ENCODE data around the gene UBE2E1. TPM values are rescaled to one million over a fixed set of nuclear protein-coding genes. Genes with fewer than 3 reads are reported as not detected.

UBE2E1 gene
- total and polyA plus RNA-seq, 8 donors, result 89.1 to 214 (median 186) TPM

DNA sequence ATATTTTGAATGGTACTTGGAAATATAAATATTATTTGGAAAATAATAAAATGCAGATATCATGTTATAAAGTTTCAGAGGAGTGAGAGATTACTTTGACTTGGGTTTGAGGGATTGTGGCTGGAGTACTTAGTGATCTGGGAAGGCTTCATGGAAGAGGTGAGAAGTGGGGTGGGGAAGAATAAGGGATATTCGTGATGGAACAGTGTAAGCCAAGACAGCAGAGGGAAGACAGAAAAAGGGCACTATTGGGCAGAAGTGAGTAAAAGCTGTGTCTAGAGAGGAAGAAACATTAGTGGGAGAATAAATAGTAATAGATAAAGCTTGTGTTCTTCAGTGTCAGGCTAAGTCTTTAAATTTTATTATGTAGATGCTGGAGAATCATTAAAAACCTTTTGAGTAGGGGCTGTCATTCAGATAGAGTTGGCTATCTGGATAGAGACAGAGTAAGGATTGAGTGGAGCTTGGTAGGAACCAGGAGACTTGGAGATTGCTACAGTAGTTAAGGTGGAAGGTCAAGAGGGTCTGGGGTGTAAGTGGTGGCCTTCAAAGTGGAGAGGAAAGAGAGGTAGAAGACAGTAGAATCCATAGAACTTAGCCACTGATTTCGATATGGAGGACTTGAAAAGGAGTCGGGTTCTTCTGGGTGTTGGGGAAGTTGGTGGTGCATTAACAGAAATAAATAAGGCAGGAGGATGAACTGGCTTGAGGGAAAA, 11.9 kb downstream of the UBE2E1 start:
- Histone ChIP-seq H3K4me1 (peaks cover 0 to 49% of the 10 kb centered on the region in 2 donors), H3K9me3 (no peaks in the 10 kb centered on the region), H3K4me3 (no peak overlapping the region), H3K36me3 (no peaks in the 10 kb centered on the region), H3K27me3 (no peaks in the 10 kb centered on the region), H3K27ac (no peak overlapping the region)
- DNase-seq, result no peak
- TF ChIP-seq, protein P1, sequence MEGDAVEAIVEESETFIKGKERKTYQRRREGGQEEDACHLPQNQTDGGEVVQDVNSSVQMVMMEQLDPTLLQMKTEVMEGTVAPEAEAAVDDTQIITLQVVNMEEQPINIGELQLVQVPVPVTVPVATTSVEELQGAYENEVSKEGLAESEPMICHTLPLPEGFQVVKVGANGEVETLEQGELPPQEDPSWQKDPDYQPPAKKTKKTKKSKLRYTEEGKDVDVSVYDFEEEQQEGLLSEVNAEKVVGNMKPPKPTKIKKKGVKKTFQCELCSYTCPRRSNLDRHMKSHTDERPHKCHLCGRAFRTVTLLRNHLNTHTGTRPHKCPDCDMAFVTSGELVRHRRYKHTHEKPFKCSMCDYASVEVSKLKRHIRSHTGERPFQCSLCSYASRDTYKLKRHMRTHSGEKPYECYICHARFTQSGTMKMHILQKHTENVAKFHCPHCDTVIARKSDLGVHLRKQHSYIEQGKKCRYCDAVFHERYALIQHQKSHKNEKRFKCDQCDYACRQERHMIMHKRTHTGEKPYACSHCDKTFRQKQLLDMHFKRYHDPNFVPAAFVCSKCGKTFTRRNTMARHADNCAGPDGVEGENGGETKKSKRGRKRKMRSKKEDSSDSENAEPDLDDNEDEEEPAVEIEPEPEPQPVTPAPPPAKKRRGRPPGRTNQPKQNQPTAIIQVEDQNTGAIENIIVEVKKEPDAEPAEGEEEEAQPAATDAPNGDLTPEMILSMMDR (IDR thresholded peaks at IDR 0.05), result no peak
- intact Hi-C loops (cut with DNase I), result no loop called here
- no peak for ATAC-seq

DNA sequence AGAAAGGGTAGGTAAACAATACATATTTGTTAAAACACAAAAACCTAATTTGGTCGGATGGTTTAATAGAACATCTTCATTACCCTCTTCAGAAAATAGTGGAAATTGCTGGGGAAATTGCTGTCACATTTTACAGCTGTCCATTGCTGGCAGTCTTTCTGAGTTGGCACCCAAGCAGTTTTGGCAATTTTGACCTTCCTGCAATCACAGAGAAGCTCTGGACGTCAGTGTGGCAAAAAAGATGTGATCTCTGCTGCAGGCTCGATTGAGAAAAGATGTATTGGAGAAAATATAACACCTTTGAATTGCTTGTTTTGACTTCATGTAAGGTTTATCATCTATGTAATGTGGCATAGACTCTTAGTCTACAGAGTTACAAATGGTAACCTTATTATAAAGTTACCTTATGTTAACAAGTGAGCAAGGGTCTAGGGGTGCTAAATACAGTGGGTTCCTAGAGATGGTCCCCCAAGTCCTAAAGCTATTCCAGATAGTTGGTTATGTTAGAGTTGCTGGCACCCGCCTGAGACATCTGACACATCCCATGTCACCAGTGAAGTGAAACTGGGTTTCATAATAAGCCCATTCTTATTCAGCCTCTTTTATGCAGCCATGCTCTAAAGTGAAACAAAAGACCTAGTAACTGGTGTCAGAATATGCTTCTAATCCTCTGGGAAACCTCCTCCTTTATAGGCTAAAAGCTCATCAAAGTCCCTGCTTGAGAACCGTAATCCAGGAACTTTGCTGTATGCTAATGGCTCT, 14.0 kb downstream of the UBE2E1 start:
- TF ChIP-seq, protein P1 (IDR thresholded peaks at IDR 0.05), result no peak
- H3K9me3 ChIP-seq, result no peaks in the 10 kb centered on the region
- ATAC-seq, result no peak
- H3K4me1 ChIP-seq, result peaks cover 0 to 53% of the 10 kb centered on the region in 2 donors
- intact Hi-C loops (cut with DNase I), result no loop called here
- no peaks in the 10 kb centered on the region for H3K36me3 ChIP-seq
- H3K27ac ChIP-seq, result no peak overlapping the region
- no peaks in the 10 kb centered on the region for H3K27me3 ChIP-seq
- no peak overlapping the region for H3K4me3 ChIP-seq
- DNase-seq, result no peak

DNA sequence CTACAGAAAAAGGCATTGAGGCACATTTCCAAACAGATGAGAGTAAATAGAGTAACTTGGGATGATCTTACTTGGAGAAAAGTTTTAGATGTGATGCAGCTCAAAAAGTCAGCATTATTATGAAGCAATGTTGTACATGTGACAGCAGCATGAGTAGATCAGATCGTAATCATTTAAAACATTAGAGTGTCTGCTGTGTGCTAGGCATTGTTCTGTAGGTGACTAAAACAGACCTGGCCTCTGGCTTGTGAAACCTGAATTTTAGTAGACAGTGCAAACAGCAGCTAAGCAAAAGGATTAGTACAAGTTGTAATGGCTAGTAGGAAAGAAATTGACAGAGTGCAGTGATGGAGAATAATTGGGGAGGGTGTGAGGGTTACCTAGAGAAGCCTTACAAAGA, 15.1 kb downstream of the UBE2E1 start:
- Histone ChIP-seq H3K4me3 (no peak overlapping the region), H3K9me3 (no peaks in the 10 kb centered on the region), H3K4me1 (peaks cover 0 to 53% of the 10 kb centered on the region in 2 donors), H3K36me3 (no peaks in the 10 kb centered on the region), H3K27me3 (no peaks in the 10 kb centered on the region), H3K27ac (no peak overlapping the region)
- DNase-seq (no peak), ATAC-seq (no peak)
- intact Hi-C loops (cut with DNase I), result no loop called here
- TF ChIP-seq, protein P1 (IDR thresholded peaks at IDR 0.05), result no peak

DNA sequence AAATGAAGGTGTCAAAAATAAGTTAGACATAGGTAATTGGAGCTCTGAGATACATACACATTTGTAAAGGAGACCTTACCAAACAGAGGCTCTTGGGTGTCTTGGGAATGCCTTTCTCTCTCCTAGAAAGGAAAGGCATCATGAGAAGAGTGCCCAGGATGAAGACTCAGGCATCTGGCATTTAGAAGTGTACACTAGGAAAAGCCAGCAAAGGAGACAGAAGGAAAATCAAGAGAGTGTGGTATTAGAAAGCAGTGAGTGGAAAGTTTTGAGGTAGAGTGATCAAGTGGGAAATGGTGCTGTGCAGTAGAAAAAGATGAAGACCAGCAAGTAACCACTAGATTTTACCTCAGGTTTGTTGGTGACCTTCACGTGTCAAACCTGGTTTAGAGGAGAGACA, 16.1 kb downstream of the UBE2E1 start:
- no peak for DNase-seq
- Histone ChIP-seq H3K4me1 (peaks cover 0 to 52% of the 10 kb centered on the region in 2 donors), H3K9me3 (no peaks in the 10 kb centered on the region), H3K27me3 (no peaks in the 10 kb centered on the region), H3K36me3 (no peaks in the 10 kb centered on the region), H3K27ac (no peak overlapping the region), H3K4me3 (no peak overlapping the region)
- TF ChIP-seq, protein P1 (IDR thresholded peaks at IDR 0.05), result no peak
- intact Hi-C loops (cut with DNase I), result no loop called here
- ATAC-seq, result no peak

DNA sequence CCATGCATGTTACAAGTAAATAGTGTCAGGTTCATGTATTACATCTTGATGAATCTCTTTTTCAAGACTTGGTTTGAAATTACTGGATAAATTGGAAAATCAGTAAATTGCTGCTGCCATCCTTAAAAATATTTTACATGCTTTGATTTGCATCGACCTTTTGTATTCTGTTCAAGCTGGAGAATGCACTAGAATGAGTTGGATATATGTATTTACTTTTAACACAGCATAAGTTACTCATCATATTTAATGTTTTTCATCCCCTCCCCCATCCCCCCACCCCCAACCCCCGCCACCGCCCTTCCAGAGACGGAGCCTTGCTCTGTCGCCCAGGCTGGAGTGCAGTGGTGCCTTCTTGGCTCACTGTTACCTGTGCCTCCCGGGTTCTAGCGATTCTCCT, 16.8 kb downstream of the UBE2E1 start:
- TF ChIP-seq, protein P1 (IDR thresholded peaks at IDR 0.05), result no peak
- no peaks in the 10 kb centered on the region for H3K9me3 ChIP-seq
- no peaks in the 10 kb centered on the region for H3K36me3 ChIP-seq
- no peak for DNase-seq
- intact Hi-C loops (cut with DNase I), result no loop called here
- no peak overlapping the region for H3K27ac ChIP-seq
- no peaks in the 10 kb centered on the region for H3K27me3 ChIP-seq
- H3K4me1 ChIP-seq, result peaks cover 0 to 54% of the 10 kb centered on the region in 2 donors
- no peak overlapping the region for H3K4me3 ChIP-seq
- ATAC-seq, result no peak

Measured in left lung (tissue), 10 donors.